ENCODE data around the gene TAOK2. TPM values are rescaled to one million over a fixed set of nuclear protein-coding genes. Genes with fewer than 3 reads are reported as not detected.

TAOK2 gene
- total and polyA plus RNA-seq, 2 of the 4 experiments (the other 2 are of a cell fraction) = 23.0 to 31.7 TPM

- Histone ChIP-seq H2AK5ac (ENCODE audit: low read depth, low read length) (no peak overlapping the region), H4K5ac (ENCODE audit: low read depth, low read length) (no peak overlapping the region), H3K36me3 (ENCODE audit: control insufficient read depth, insufficient read depth, low read length) (peaks cover 75% of the 10 kb centered on the region), H2BK5ac (ENCODE audit: low read depth, low read length, poor library complexity, severe bottlenecking) (no peak overlapping the region), H3K9ac (ENCODE audit: low read depth, low read length) (no peak overlapping the region), H2AK9ac (replicated peaks; ENCODE audit: low read depth, low read length, poor library complexity) (no peak overlapping the region), H3K79me1 (ENCODE audit: low read depth in 1 of 2, low read length in 2 of 2) (peaks cover 0 to 12% of the 10 kb centered on the region in 2 experiments; a peak in 1 of 4 replicates), H2BK15ac (ENCODE audit: low read depth, low read length) (no peak overlapping the region), H3K9me3 (ENCODE audit: control insufficient read depth, insufficient read depth, low read length) (no peaks in the 10 kb centered on the region), H3K56ac (ENCODE audit: extremely low read depth, insufficient read depth, low read length) (no peak overlapping the region), H3K4ac (ENCODE audit: low read depth, low read length) (no peak overlapping the region), H3K9me1 (ENCODE audit: insufficient read depth, low read length) (no peaks in the 10 kb centered on the region), H3K23ac (ENCODE audit: low read depth, low read length) (no peak overlapping the region), H3K4me3 (ENCODE audit: insufficient read depth, low read depth, low read length) (no peak overlapping the region), H4K8ac (ENCODE audit: low read depth in 2 of 2, low read length in 2 of 2) (no peak overlapping the region), H3K4me2 (ENCODE audit: low read depth, low read length) (no peak overlapping the region), H3K27me3 (ENCODE audit: control insufficient read depth, insufficient read depth, low read length) (no peaks in the 10 kb centered on the region), H2BK20ac (ENCODE audit: low read depth, low read length) (no peak overlapping the region), H2BK120ac (ENCODE audit: low read depth, low read length) (no peak overlapping the region), H4K91ac (ENCODE audit: insufficient read depth, low read depth, low read length) (no peak overlapping the region), H3K14ac (replicated peaks; ENCODE audit: low read depth, low read length) (no peak overlapping the region), H4K20me1 (ENCODE audit: insufficient read depth, low read length) (no peaks in the 10 kb centered on the region; the same call in 1 of the 2 replicates), H2AFZ (replicated peaks; ENCODE audit: low read length, poor library complexity) (no peak overlapping the region), H3K18ac (ENCODE audit: low read depth, low read length) (no peak overlapping the region), H3K27ac (ENCODE audit: insufficient read depth, low read length) (no peak overlapping the region), H3K4me1 (ENCODE audit: control insufficient read depth, insufficient read depth, low read length) (no peaks in the 10 kb centered on the region)
- CTCF ChIA-PET = no interaction called here
- in situ Hi-C loops (cut with MboI; ENCODE audit: low sequenced_read_pairs) (no loop called here), intact Hi-C loops (cut with micrococcal nuclease) (no loop called here), dilution Hi-C loops (cut with HindIII; ENCODE audit: low sequenced_read_pairs, unreplicated experiment) (no loop called here)
- POLR2A ChIA-PET (ENCODE audit: unreplicated experiment) = no interaction called here
- ATAC-seq (ENCODE audit: low read depth) (no peak), DNase-seq (no peak)
- WGBS, 2 experiments (ENCODE audit: extremely low coverage in 2 of 2, insufficient read length in 1 of 2) = 95% methylated on average over 4 of the region's 17 CpGs; no CpG with 5 or more reads in 1 of the 2 experiments
- no TSS peak for BruUV-seq (replicated peaks)
- no peak for TF ChIP-seq SMC3 (IDR thresholded peaks at IDR 0.05; ENCODE audit: low read depth, low read length)
- TF ChIP-seq, protein P1, sequence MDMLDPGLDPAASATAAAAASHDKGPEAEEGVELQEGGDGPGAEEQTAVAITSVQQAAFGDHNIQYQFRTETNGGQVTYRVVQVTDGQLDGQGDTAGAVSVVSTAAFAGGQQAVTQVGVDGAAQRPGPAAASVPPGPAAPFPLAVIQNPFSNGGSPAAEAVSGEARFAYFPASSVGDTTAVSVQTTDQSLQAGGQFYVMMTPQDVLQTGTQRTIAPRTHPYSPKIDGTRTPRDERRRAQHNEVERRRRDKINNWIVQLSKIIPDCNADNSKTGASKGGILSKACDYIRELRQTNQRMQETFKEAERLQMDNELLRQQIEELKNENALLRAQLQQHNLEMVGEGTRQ (IDR thresholded peaks at IDR 0.05; ENCODE audit: low read depth, low read length) = no peak
- TF ChIP-seq NFE2L2 (IDR thresholded peaks at IDR 0.05; ENCODE audit: low read depth, low read length) = no peak
- TF ChIP-seq CTCF (conservative IDR thresholded peaks at IDR 0.05; ENCODE audit: low read depth, low read length) = no peak
- no peak for TF ChIP-seq FOS (IDR thresholded peaks at IDR 0.05; ENCODE audit: low read depth, low read length)
- TF ChIP-seq MAFK (IDR thresholded peaks at IDR 0.05; ENCODE audit: low read depth, low read length) = no peak
- no peak for TF ChIP-seq CEBPB (IDR thresholded peaks at IDR 0.05; ENCODE audit: low read depth, low read length)
- no peak for TF ChIP-seq RAD21 (IDR thresholded peaks at IDR 0.05; ENCODE audit: low read length)
- TF ChIP-seq POLR2A (IDR thresholded peaks at IDR 0.05; ENCODE audit: low read depth, low read length) = no peak
- TF ChIP-seq CHD1 (IDR thresholded peaks at IDR 0.05; ENCODE audit: low read depth, low read length) = no peak
Measured at GRCh38 chr16:29988346-29989075, 14.8 kb downstream of the TAOK2 start.
